ENCODE results near the gene HEG1. TPM values are rescaled to one million over a fixed set of nuclear protein-coding genes. Genes with fewer than 3 reads are reported as not detected.

The HEG1 gene, protein sequence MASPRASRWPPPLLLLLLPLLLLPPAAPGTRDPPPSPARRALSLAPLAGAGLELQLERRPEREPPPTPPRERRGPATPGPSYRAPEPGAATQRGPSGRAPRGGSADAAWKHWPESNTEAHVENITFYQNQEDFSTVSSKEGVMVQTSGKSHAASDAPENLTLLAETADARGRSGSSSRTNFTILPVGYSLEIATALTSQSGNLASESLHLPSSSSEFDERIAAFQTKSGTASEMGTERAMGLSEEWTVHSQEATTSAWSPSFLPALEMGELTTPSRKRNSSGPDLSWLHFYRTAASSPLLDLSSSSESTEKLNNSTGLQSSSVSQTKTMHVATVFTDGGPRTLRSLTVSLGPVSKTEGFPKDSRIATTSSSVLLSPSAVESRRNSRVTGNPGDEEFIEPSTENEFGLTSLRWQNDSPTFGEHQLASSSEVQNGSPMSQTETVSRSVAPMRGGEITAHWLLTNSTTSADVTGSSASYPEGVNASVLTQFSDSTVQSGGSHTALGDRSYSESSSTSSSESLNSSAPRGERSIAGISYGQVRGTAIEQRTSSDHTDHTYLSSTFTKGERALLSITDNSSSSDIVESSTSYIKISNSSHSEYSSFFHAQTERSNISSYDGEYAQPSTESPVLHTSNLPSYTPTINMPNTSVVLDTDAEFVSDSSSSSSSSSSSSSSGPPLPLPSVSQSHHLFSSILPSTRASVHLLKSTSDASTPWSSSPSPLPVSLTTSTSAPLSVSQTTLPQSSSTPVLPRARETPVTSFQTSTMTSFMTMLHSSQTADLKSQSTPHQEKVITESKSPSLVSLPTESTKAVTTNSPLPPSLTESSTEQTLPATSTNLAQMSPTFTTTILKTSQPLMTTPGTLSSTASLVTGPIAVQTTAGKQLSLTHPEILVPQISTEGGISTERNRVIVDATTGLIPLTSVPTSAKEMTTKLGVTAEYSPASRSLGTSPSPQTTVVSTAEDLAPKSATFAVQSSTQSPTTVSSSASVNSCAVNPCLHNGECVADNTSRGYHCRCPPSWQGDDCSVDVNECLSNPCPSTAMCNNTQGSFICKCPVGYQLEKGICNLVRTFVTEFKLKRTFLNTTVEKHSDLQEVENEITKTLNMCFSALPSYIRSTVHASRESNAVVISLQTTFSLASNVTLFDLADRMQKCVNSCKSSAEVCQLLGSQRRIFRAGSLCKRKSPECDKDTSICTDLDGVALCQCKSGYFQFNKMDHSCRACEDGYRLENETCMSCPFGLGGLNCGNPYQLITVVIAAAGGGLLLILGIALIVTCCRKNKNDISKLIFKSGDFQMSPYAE (N-terminal part only)
- 5.0 to 10.0 TPM (median 7.3 TPM) in 5 replicates for total RNA-seq (2022; extraction: Qiagen RNA extraction; ENCODE audit: low read depth)

DNA sequence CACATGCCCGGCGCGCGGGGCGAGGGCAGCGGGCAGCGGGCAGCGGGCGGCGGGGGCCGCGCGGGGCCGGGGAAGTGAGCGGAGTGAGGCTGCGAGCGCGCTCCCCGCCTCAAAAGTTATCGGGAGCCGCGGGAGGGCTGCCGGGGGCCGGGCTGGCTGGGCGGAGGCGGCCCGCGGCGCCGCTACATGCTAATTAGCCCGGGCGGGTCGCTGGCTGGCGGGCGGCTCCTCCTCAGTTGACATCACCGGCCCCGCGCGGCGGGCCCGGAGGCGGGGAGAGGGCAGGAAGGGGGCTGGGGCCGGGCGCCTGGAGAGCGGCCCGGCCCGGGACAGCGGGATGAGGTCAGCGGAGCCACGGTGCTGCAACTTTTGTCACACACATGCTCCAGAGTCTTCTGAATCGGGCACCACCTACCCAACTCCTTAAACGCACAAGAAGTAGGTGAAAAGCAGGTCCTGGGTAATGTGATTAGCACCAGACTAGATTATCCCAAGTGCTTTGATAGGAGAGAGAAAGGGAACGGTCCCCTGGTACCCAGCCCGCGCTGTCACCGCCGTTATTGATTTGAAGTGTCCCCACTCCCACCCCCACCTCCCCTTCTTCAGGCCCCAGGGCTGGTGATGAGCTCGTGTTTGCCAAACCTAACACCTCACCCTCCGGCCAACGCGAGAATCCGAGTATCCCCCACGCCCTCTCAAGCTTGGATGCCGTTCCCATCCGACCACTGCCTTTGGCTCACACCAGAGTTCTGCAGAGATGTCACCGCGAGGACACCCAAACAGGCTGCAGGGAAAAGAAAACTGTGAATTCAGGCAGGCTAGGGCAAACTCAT lies at the start of gene HEG1:
Gene HEG1, minus strand, starts transcription at position 85 of the 833 bp plus-strand sequence. CDS start 107 bp downstream, outside the sequence.

DNA sequence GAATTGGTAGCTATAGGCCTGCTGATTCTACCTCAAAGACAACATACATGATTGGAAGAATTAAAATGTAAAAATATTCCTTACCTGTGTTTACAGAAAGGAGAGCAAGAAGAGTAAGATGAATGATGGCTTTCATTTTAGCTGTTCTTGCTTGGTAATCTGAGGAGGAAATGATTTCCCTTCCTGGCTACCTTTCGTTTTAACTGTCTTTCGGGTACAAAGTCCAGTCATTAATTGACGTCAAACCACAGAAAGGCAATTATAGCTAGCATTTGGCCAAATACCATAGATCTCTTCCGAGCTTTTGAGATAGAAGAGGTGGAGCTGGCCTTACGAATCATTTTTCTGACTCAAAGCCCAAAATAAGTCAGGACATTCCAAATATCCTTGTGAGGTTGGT lies 121.2 kb downstream of the HEG1 start, which contains the start of gene MUC13:
Gene MUC13, minus strand, starts transcription at position 175 of the 400 bp plus-strand sequence. Its CDS starts 39 bp downstream, at position 136.

Other genes with a start within 250 kb of the HEG1 start
- gene ITGB5, start 168.6 kb downstream of the HEG1 start, total RNA-seq (2022; extraction: Qiagen RNA extraction; ENCODE audit: low read depth), result 348 to 453 TPM (median 414 TPM) in 5 replicates
- 7.0 to 9.1 TPM (median 8.2 TPM) in 5 replicates for gene MUC13, start 121.2 kb downstream of the HEG1 start, total RNA-seq (2022; extraction: Qiagen RNA extraction; ENCODE audit: low read depth)
- 0.89 to 1.6 TPM (median 1.3 TPM) in 5 replicates for gene SLC12A8, start 156.8 kb upstream of the HEG1 start, total RNA-seq (2022; extraction: Qiagen RNA extraction; ENCODE audit: low read depth)